GM19397 (cell line): ENCODE results near the gene DENND6A.
A peak's percentile ranks its signal among the peaks of the same experiment; 100 is the strongest.
"Not testable (repeated sequence)": the region's sequence is repeated elsewhere in the genome, so short reads cannot be mapped to it uniquely, and the experiment has no call there.

Experiments
- ATAC-seq: cut with Tn5 transposase; IDR thresholded peaks from one replicate; pipeline ENCODE4 v1.9.1; 2021; ENCODE audit warnings: mild to moderate bottlenecking, moderate library complexity; ENCODE audit not compliant: unreplicated experiment

The DENND6A gene

GRCh38 chr3:57646723-57647122 lies 46.2 kb downstream of the DENND6A start:
- no peak for ATAC-seq

GRCh38 chr3:57644740-57645139 lies 48.1 kb downstream of the DENND6A start:
- no peak for ATAC-seq

- no peak for ATAC-seq
Observed at GRCh38 chr3:57637391-57637790, 55.5 kb downstream of the DENND6A start.

GRCh38 chr3:57634259-57634658 lies 58.6 kb downstream of the DENND6A start:
- ATAC-seq = not testable (repeated sequence)

- no peak for ATAC-seq
Observed at GRCh38 chr3:57627976-57628375, 64.9 kb downstream of the DENND6A start.

- no peak for ATAC-seq
Observed at GRCh38 chr3:57624801-57625200, 68.1 kb downstream of the DENND6A start.

GRCh38 chr3:57622362-57622761 lies 70.5 kb downstream of the DENND6A start:
- ATAC-seq = no peak

- no peak for ATAC-seq
Observed at GRCh38 chr3:57617739-57618138, 75.1 kb downstream of the DENND6A start.

- ATAC-seq = no peak
Observed at GRCh38 chr3:57616233-57616632, 76.6 kb downstream of the DENND6A start.

GRCh38 chr3:57611870-57612269 lies 81.0 kb downstream of the DENND6A start:
- not testable (repeated sequence) for ATAC-seq

GRCh38 chr3:57605683-57606082 lies 87.2 kb downstream of the DENND6A start:
- ATAC-seq = no peak

- ATAC-seq = no peak
Observed at GRCh38 chr3:57604971-57605370, 87.9 kb downstream of the DENND6A start.

GRCh38 chr3:57600195-57600594 lies 92.7 kb downstream of the DENND6A start:
- ATAC-seq = no peak

- ATAC-seq = no peak
Observed at GRCh38 chr3:57598765-57599360, 94.0 kb downstream of the DENND6A start.

- peak; percentile 95 for ATAC-seq
Observed at GRCh38 chr3:57597127-57597923, 95.6 kb downstream of the DENND6A start, which contains the start of gene ARF4. TSS of gene ARF4 (minus strand) at chr3:57597344. CDS start at chr3:57597140, 204 bp downstream.

- ATAC-seq = no peak
Observed at GRCh38 chr3:57596495-57597126, 96.3 kb downstream of the DENND6A start.

- ATAC-seq = no peak
Observed at GRCh38 chr3:57594576-57594975, 98.3 kb downstream of the DENND6A start.

- no peak for ATAC-seq
Observed at GRCh38 chr3:57594144-57594543, 98.7 kb downstream of the DENND6A start.

GRCh38 chr3:57592306-57592705 lies 100.6 kb downstream of the DENND6A start:
- ATAC-seq = no peak

- no peak for ATAC-seq
Observed at GRCh38 chr3:57587905-57588304, 105.0 kb downstream of the DENND6A start.

GRCh38 chr3:57586778-57587177 lies 106.1 kb downstream of the DENND6A start:
- no peak for ATAC-seq

- no peak for ATAC-seq
Observed at GRCh38 chr3:57583544-57583943, 109.3 kb downstream of the DENND6A start.
